IPS DF 6.9 (cell line): ENCODE results near the gene BABAM1.

Experiments used
- DNase-seq: peaks from one replicate; pipeline ENCODE4 v3.0.0-alpha.2; 2013; ENCODE audit warnings: low read depth, low spot score
- H3K27ac ChIP-seq: one replicate; pipeline ENCODE4 v1.5.1; 2013; ENCODE audit warnings: low read length, control low read depth
- H3K27me3 ChIP-seq: 2 replicates; pipeline ENCODE4 v1.6.1; 2013; ENCODE audit warnings: mild to moderate bottlenecking, low read length; ENCODE audit not compliant: control insufficient read depth, insufficient read depth
- H3K36me3 ChIP-seq: 2 replicates; pipeline ENCODE4 v1.6.1; 2013; ENCODE audit warnings: low read length; ENCODE audit not compliant: control insufficient read depth, insufficient read depth
- H3K4me1 ChIP-seq: 2 replicates; pipeline ENCODE4 v1.6.1; 2013; ENCODE audit warnings: low read length; ENCODE audit not compliant: control insufficient read depth, insufficient read depth
- H3K4me3 ChIP-seq: 2 replicates; pipeline ENCODE4 v1.5.1; 2013; ENCODE audit warnings: mild to moderate bottlenecking, low read length
- H3K9me3 ChIP-seq: 2 replicates; pipeline ENCODE4 v1.6.1; 2013; ENCODE audit warnings: low read length, inconsistent platforms; ENCODE audit not compliant: control insufficient read depth, insufficient read depth
- WGBS: extraction: QIAGEN DNeasy Blood & Tissue Kit; methylation state at CpG from one replicate; pipeline ENCODE4 v1.1.7; 2013; ENCODE audit warnings: mixed read lengths, missing lambda C conversion rate; ENCODE audit not compliant: insufficient read length, insufficient coverage; 5-methylcytosine and 5-hydroxymethylcytosine counted together

The BABAM1 gene

DNA sequence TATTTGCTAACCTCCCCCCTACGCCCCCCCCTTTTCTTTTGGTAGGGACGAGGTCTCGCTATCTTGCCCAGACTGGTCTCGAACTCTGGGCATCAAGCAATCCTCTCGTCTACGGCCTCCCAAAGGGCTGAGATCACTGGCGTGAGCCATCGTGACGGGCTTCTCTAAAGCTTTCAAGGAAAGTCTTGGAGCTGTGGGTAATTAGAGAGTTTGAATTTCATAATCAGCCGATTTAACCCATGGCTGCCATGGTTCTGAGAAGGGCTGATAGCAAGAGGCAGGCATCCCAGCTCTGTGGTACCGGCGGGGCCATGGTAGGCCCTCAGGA is 36.7 kb downstream of the BABAM1 start:
- Histone ChIP-seq H3K27me3 (no peaks in the 10 kb centered on the region), H3K27ac (no peak overlapping the region), H3K36me3 (peaks cover 7% of the 10 kb centered on the region; the same call in 1 of the 2 replicates), H3K4me1 (peaks cover 1% of the 10 kb centered on the region; the same call in 1 of the 2 replicates), H3K4me3 (no peak overlapping the region), H3K9me3 (no peaks in the 10 kb centered on the region)
- no CpG with 5 or more reads among the region's 12 CpGs for whole genome bisulfite sequencing
- no peak for DNase-seq

DNA sequence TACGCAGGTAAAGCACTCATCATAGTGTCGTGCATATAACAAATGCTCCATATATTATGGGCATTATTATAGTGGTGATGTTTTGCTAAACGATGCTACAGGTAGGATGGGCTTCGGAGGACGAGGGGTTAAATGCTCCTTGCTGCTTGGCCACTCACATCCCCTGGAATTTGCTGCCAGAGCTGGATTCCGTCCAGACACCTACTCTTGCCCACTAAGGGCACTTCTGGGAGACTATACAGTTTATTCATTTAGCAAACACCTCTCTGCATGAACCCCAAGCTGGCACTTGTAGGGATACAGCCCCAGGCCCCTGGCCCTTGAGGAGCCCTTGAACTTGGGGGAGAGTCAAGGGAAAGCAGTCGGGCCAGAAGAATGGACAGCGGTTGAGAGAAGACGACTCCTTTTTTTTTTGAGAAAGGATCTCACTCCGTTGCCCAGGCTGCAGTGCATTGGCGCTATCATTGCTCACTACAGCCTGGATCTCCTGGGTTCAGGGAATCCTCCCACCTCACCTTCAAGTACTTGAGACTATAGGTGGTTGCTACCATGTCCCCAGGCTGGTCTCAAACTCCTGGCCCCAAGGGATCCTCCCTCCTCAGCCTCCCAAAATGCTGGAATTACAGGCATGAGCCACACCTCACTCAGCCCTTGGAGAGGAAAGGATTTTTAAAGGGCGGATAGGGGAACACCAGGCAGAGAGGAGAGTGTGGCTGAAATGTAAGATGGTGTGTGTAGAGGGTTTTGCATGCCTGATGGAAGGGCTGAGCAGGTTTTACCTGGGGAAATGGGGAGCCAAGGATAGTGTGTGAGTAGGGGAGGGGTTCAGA is 37.4 kb downstream of the BABAM1 start:
- no CpG with 5 or more reads among the region's 12 CpGs for WGBS
- Histone ChIP-seq H3K4me3 (no peak overlapping the region), H3K27me3 (no peaks in the 10 kb centered on the region), H3K4me1 (peaks cover 1% of the 10 kb centered on the region; the same call in 1 of the 2 replicates), H3K9me3 (no peaks in the 10 kb centered on the region), H3K36me3 (peaks cover 7% of the 10 kb centered on the region; the same call in 1 of the 2 replicates), H3K27ac (no peak overlapping the region)
- DNase-seq: no peak

DNA sequence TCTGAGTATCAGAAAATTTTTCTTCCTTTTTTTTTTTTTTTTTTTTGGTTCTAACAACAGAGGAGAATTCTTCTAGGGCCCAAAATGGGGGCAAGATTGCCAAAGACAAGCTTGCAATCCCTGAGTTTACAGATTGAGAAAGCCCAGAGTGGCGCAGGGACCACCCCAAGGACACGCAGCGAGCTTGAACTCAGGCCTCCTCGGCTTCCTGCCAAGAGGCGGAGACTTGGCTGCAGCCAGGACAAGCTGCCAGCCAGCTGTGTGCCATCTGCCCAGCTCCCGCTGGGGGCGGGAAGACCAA is 37.9 kb downstream of the BABAM1 start:
- no peaks in the 10 kb centered on the region for H3K27me3 ChIP-seq
- H3K36me3 ChIP-seq: peaks cover 7% of the 10 kb centered on the region; the same call in 1 of the 2 replicates
- no peak for DNase-seq
- H3K9me3 ChIP-seq: no peaks in the 10 kb centered on the region
- H3K4me3 ChIP-seq: no peak overlapping the region
- H3K4me1 ChIP-seq: peaks cover 1% of the 10 kb centered on the region; the same call in 1 of the 2 replicates
- WGBS: no CpG with 5 or more reads among the region's 7 CpGs
- no peak overlapping the region for H3K27ac ChIP-seq

DNA sequence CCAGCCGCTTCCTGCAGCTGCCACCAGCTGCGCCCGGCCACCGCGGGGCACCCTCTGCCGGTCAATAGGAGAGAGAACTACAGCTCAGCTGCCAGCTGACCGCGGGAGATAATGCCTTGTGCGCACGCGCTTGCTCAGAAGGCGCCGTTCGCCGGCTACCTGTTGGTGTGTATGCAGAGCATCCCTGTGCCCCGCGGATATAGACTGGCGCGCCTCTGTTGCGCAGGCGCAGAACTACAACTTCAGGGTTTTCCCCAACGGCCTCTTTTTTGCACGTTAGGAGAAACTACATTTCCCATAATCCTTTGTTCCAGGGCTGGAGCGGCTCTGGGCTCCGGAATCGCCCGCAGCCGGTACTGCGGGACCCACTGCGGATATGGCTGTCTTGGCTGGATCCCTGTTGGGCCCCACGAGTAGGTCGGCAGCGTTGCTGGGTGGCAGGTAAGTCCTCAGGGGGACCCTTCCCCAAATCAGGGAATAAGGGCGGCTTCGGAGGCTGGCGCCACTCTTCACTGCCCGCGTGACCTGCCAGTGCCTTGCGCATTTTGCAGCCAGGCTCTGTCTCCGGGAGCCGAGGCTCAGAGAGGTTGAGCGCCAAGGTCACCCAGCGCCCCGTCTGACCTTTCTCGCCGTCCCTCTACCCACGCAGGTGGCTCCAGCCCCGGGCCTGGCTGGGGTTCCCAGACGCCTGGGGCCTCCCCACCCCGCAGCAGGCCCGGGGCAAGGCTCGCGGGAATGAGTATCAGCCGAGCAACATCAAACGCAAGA is 38.5 kb downstream of the BABAM1 start, which contains the start of gene MRPL34:
Gene MRPL34, plus strand, starts transcription at position 356 of the 768 bp plus-strand sequence. Its CDS starts 21 bp downstream, at position 377.
- WGBS: no CpG with 5 or more reads among the region's 55 CpGs
- Histone ChIP-seq H3K9me3 (no peaks in the 10 kb centered on the region), H3K27ac (no peak within 1 kb of the TSS), H3K36me3 (peaks cover 7% of the 10 kb centered on the region; the same call in 1 of the 2 replicates), H3K27me3 (no peaks in the 10 kb centered on the region), H3K4me1 (peaks cover 4% of the 10 kb centered on the region; the same call in 1 of the 2 replicates), H3K4me3 (peak within 1 kb of the TSS; percentile 88)
- DNase-seq: no peak

DNA sequence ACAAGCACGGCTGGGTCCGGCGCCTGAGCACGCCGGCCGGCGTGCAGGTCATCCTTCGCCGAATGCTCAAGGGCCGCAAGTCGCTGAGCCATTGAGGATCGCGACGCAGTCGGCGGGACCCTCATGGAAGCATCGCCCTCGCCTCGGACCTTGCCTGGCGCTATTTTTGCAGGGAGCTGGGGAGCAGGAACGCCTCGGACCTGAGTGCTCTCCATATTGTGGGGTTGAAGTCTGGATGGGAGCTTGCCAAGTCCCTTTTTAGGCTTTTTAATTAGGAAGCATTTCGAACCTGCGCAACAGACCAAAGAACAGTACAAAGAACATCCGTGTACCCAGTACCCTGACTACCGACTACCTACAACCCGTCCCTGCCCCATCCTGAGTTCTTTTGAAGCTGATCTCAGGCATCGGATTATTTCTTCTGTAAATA is 39.1 kb downstream of the BABAM1 start:
- no peaks in the 10 kb centered on the region for H3K27me3 ChIP-seq
- H3K36me3 ChIP-seq: peaks cover 4% of the 10 kb centered on the region; the same call in 1 of the 2 replicates
- no peak overlapping the region for H3K27ac ChIP-seq
- no peak for DNase-seq
- no peaks in the 10 kb centered on the region for H3K9me3 ChIP-seq
- peak overlapping the region; percentile 88 for H3K4me3 ChIP-seq
- H3K4me1 ChIP-seq: peaks cover 4% of the 10 kb centered on the region; the same call in 1 of the 2 replicates
- no CpG with 5 or more reads among the region's 28 CpGs for whole genome bisulfite sequencing

- Histone ChIP-seq H3K4me3 (no peak overlapping the region), H3K9me3 (no peaks in the 10 kb centered on the region), H3K27ac (no peak overlapping the region), H3K4me1 (peaks cover 4% of the 10 kb centered on the region), H3K27me3 (no peaks in the 10 kb centered on the region), H3K36me3 (0 out of 2 replicates have a peak, but pooled peaks cover 2% of the 10 kb centered on the region)
- DNase-seq: no peak
- WGBS: no CpG with 5 or more reads among the region's 8 CpGs
These were observed 40.7 kb downstream of the BABAM1 start for GRCh38 chr19:17307876-17308377.

DNA sequence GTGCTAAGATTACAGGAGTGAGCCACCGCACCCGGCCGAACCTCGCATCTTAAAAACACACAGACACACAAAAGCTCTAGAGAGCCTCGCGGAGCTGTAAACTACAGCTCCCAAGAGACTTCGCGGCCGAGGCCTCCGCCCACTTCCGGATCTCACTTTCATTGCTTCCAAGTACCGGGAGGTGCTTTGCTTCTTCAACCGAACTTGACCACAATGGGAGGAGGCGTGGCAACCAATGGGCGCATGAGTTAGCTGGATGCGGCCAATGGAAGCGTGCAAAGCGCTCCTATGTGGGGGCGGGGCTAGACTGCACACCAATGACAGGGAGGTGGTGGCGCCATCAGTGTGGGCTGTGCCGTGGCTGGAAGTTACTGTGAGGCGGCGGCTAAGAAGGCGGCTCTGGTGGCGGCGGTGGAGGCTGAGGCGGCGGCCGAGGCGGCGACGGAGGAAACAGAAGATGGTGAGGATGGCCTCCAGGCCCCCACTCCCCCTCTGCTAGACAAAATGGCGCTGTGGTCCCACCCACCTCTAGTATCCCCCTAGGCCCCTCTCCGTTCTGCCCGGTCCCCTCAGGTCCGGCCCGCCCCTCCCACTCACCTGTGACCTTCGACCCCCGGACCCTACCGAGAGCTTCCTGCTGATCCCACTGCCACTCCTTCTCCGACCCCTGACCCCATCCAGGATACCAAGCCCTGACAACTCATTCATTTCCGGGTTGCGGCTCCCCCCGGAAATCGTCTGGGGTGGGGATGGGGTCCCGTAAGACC is 42.1 kb downstream of the BABAM1 start, which contains the start of gene DDA1:
Gene DDA1, plus strand, starts transcription at position 366 of the 767 bp plus-strand sequence. Its CDS starts 92 bp downstream, at position 458.
- Histone ChIP-seq H3K27ac (no peak within 1 kb of the TSS), H3K36me3 (peaks cover 5% of the 10 kb centered on the region; the same call in 1 of the 2 replicates), H3K9me3 (no peaks in the 10 kb centered on the region), H3K27me3 (no peaks in the 10 kb centered on the region), H3K4me3 (peak within 1 kb of the TSS; percentile 83), H3K4me1 (peaks cover 4% of the 10 kb centered on the region)
- DNase-seq: peak; percentile 100
- no CpG with 5 or more reads among the region's 46 CpGs for WGBS

DNA sequence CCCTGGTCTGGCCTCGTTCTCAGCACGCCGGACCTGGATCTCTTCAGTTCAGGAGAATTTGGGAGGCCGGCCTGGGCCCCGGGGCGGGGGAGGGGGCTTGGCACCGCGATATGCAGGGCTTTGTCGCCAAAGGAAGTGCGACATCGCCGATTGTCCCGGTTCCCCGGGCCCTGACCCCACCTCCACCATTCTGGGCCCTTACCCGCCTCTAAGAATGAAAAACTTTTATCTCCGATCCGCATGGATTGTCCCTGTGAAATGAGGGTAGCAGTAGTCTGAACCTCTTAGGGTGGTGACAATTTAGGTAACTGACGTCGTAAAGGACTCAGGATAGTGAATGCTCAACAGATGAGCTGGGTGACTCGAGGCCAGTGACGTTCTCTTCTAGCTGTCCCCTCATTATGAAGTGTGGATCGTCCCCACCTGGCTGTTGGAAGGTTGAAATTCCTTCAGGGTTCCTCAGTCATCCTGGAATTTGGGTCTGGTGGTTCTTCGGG is 42.8 kb downstream of the BABAM1 start:
- Histone ChIP-seq H3K9me3 (no peaks in the 10 kb centered on the region), H3K4me1 (peaks cover 4% of the 10 kb centered on the region), H3K27ac (no peak overlapping the region), H3K36me3 (peaks cover 9% of the 10 kb centered on the region; the same call in 1 of the 2 replicates), H3K4me3 (peak overlapping the region; percentile 83), H3K27me3 (no peaks in the 10 kb centered on the region)
- DNase-seq: no peak
- WGBS: no CpG with 5 or more reads among the region's 23 CpGs

- no peak overlapping the region for H3K27ac ChIP-seq
- WGBS: no CpG with 5 or more reads among the region's 11 CpGs
These were observed 44.4 kb downstream of the BABAM1 start for GRCh38 chr19:17311455-17312188.

More at GRCh38 chr19:17311455-17312188, 44.4 kb downstream of the BABAM1 start:
- H3K4me1 ChIP-seq: peaks cover 2% of the 10 kb centered on the region
- H3K36me3 ChIP-seq: peaks cover 17% of the 10 kb centered on the region
- DNase-seq: no peak
- no peak overlapping the region for H3K4me3 ChIP-seq
- no peaks in the 10 kb centered on the region for H3K27me3 ChIP-seq
- no peaks in the 10 kb centered on the region for H3K9me3 ChIP-seq
